ENCODE measurements around the gene APC.

Gene APC

GRCh38 chr5:112787261-112787660 is 49.6 kb downstream of the APC start:
- Mint-ChIP-seq H3K27ac (no peak overlapping the region), H3K36me3 (ENCODE audit: low read depth) (peaks cover 15% of the 10 kb centered on the region), H3K4me1 (ENCODE audit: low read depth) (no peaks in the 10 kb centered on the region), H3K4me3 (no peak overlapping the region), H3K27me3 (no peaks in the 10 kb centered on the region), H3K9me3 (no peaks in the 10 kb centered on the region)

DNA sequence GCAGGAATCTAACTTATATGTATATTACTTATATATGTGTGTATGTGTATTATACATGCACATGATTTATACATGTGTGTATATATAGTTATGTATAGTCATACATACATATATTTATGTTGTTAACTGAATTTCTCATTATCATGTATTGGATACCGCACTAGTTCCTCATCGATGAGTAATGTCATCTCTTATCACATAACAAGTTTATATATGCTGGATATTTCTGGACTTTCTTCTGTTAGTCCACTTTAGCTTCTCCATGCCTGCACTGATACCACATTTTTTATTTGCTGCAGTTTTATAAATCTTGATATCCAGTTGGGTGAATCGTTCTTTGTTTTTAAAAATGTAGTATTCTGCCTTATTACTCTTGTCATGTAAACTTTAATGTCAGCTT is 50.2 kb downstream of the APC start:
- H3K36me3 Mint-ChIP-seq (ENCODE audit: low read depth) = peaks cover 12% of the 10 kb centered on the region
- no peaks in the 10 kb centered on the region for H3K4me1 Mint-ChIP-seq (ENCODE audit: low read depth)

GRCh38 chr5:112793201-112793600 is 55.5 kb downstream of the APC start:
- H3K4me1 Mint-ChIP-seq (ENCODE audit: low read depth) = peaks cover 6% of the 10 kb centered on the region
- no peak overlapping the region for H3K4me3 Mint-ChIP-seq
- no peaks in the 10 kb centered on the region for H3K27me3 Mint-ChIP-seq
- H3K27ac Mint-ChIP-seq = no peak overlapping the region
- no peaks in the 10 kb centered on the region for H3K9me3 Mint-ChIP-seq
- H3K36me3 Mint-ChIP-seq (ENCODE audit: low read depth) = peaks cover 39% of the 10 kb centered on the region

More for the DNA sequence above, 50.2 kb downstream of the APC start:
- no peaks in the 10 kb centered on the region for H3K9me3 Mint-ChIP-seq
- no peaks in the 10 kb centered on the region for H3K27me3 Mint-ChIP-seq
- no peak overlapping the region for H3K4me3 Mint-ChIP-seq
- no peak overlapping the region for H3K27ac Mint-ChIP-seq

GRCh38 chr5:112794410-112794809 is 56.7 kb downstream of the APC start:
- H3K4me1 Mint-ChIP-seq (ENCODE audit: low read depth) = peaks cover 6% of the 10 kb centered on the region
- H3K4me3 Mint-ChIP-seq = no peak overlapping the region
- H3K9me3 Mint-ChIP-seq = no peaks in the 10 kb centered on the region
- no peaks in the 10 kb centered on the region for H3K27me3 Mint-ChIP-seq
- H3K36me3 Mint-ChIP-seq (ENCODE audit: low read depth) = peaks cover 46% of the 10 kb centered on the region
- no peak overlapping the region for H3K27ac Mint-ChIP-seq

- Mint-ChIP-seq H3K27me3 (no peaks in the 10 kb centered on the region), H3K9me3 (no peaks in the 10 kb centered on the region), H3K4me1 (ENCODE audit: low read depth) (peaks cover 6% of the 10 kb centered on the region), H3K36me3 (ENCODE audit: low read depth) (peaks cover 49% of the 10 kb centered on the region), H3K27ac (no peak overlapping the region), H3K4me3 (no peak overlapping the region)
Measured at GRCh38 chr5:112795342-112795741, 57.7 kb downstream of the APC start.

- no peaks in the 10 kb centered on the region for H3K27me3 Mint-ChIP-seq
- no peak overlapping the region for H3K27ac Mint-ChIP-seq
- H3K4me3 Mint-ChIP-seq = no peak overlapping the region
- H3K9me3 Mint-ChIP-seq = no peaks in the 10 kb centered on the region
- peaks cover 6% of the 10 kb centered on the region for H3K4me1 Mint-ChIP-seq (ENCODE audit: low read depth)
- peaks cover 49% of the 10 kb centered on the region for H3K36me3 Mint-ChIP-seq (ENCODE audit: low read depth)
Measured at GRCh38 chr5:112795944-112796678, 58.4 kb downstream of the APC start.

DNA sequence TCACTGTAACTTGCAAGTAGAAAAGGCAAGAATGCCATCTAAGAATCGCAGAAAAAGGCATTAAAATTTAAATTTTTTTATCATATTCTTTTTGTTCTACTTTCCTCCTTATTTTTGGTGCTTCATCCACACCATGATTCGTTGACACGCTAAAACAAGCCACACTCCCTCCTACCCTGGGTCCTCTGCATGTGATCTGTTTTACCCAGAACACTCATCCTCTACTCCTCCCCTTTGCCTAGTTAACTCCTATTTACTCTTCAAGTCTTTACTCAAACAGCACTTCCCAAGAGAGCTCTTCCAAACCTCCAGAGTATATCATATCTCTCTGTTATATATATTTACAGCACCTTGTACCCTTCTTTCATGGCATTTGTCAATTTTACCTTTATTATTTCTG is 62.0 kb downstream of the APC start:
- H3K36me3 Mint-ChIP-seq (ENCODE audit: low read depth) = peaks cover 33% of the 10 kb centered on the region
- H3K27ac Mint-ChIP-seq = no peak overlapping the region
- H3K4me1 Mint-ChIP-seq (ENCODE audit: low read depth) = peaks cover 6% of the 10 kb centered on the region
- no peaks in the 10 kb centered on the region for H3K27me3 Mint-ChIP-seq
- H3K4me3 Mint-ChIP-seq = no peak overlapping the region
- no peaks in the 10 kb centered on the region for H3K9me3 Mint-ChIP-seq

GRCh38 chr5:112800891-112801290 is 63.2 kb downstream of the APC start:
- Mint-ChIP-seq H3K4me1 (ENCODE audit: low read depth) (peaks cover 3% of the 10 kb centered on the region), H3K4me3 (no peak overlapping the region), H3K9me3 (no peaks in the 10 kb centered on the region), H3K36me3 (ENCODE audit: low read depth) (peaks cover 39% of the 10 kb centered on the region), H3K27ac (no peak overlapping the region), H3K27me3 (no peaks in the 10 kb centered on the region)

- peaks cover 28% of the 10 kb centered on the region for H3K36me3 Mint-ChIP-seq (ENCODE audit: low read depth)
Measured at GRCh38 chr5:112811023-112811422, 73.3 kb downstream of the APC start.

DNA sequence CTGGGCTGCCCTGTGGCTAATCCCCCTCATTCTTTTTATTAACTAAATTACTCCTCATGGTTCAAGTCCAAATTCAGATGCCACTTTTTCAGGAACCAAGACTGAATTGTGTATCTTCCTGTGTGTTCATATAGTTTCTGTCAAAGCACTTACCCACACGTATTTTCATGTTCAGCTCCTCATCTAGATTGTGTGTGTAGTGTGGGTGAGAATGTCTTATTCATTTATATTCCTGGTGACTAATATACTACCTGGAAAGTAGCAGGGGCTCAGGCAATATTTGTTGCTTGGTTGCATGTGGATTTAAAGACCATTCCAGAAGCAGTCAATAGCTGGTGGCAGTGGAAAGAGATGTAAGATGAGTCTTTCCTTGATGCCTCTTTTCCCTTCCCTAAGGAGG is 74.9 kb downstream of the APC start:
- H3K4me1 Mint-ChIP-seq (ENCODE audit: low read depth) = peaks cover 5% of the 10 kb centered on the region
- H3K4me3 Mint-ChIP-seq = no peak overlapping the region
- no peaks in the 10 kb centered on the region for H3K9me3 Mint-ChIP-seq
- no peaks in the 10 kb centered on the region for H3K27me3 Mint-ChIP-seq
- H3K27ac Mint-ChIP-seq = peak overlapping the region; percentile 1
- peaks cover 28% of the 10 kb centered on the region for H3K36me3 Mint-ChIP-seq (ENCODE audit: low read depth)

More at GRCh38 chr5:112811023-112811422, 73.3 kb downstream of the APC start:
- Mint-ChIP-seq H3K27me3 (no peaks in the 10 kb centered on the region), H3K27ac (no peak overlapping the region), H3K9me3 (no peaks in the 10 kb centered on the region), H3K4me1 (ENCODE audit: low read depth) (peaks cover 5% of the 10 kb centered on the region), H3K4me3 (no peak overlapping the region)

GRCh38 chr5:112820246-112820645 is 82.6 kb downstream of the APC start:
- Mint-ChIP-seq H3K36me3 (ENCODE audit: low read depth) (peaks cover 34% of the 10 kb centered on the region), H3K4me1 (ENCODE audit: low read depth) (no peaks in the 10 kb centered on the region), H3K27me3 (no peaks in the 10 kb centered on the region), H3K27ac (no peak overlapping the region), H3K4me3 (no peak overlapping the region), H3K9me3 (no peaks in the 10 kb centered on the region)

DNA sequence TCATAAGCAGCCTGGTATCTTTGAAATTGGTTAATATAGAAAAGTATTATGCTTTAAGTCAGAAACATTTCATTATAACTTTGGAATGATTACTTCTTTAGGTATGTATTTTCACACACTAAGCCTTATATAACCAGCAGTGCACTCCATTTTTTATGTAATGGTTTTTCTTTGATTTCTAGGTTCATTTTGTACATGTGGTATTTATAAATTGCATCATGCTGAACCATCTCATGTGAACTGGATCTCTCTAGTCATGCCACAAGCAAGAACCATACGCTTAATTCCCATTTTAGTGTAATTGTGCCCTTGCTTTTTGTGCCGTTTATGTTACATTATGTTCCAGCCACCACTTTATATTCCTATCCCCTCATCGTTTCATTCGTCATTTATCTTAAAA is 84.8 kb downstream of the APC start:
- Mint-ChIP-seq H3K36me3 (ENCODE audit: low read depth) (peaks cover 34% of the 10 kb centered on the region), H3K27ac (peak overlapping the region; percentile 14)

DNA sequence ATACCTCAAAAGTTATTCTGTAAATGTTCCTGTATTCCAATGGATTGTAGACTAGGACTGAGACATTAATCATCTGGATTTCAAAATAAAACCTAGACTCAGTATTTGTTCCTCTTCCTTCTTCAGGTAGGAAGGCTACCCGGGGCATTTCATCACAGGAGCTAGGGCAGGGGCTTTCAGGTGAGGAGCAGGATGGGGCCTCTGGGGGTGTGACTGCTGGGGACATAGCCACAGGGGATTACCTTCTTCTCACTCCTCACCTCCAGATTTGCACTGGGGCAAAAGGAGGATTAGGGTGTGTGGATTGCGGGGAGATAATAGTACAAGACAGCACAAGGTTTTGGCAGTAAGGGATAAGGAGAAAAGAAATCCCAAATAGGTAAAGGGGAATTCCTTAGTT is 85.5 kb downstream of the APC start:
- H3K27me3 Mint-ChIP-seq = no peaks in the 10 kb centered on the region
- H3K4me3 Mint-ChIP-seq = no peak overlapping the region
- peaks cover 36% of the 10 kb centered on the region for H3K36me3 Mint-ChIP-seq (ENCODE audit: low read depth)
- no peaks in the 10 kb centered on the region for H3K9me3 Mint-ChIP-seq
- no peaks in the 10 kb centered on the region for H3K4me1 Mint-ChIP-seq (ENCODE audit: low read depth)
- H3K27ac Mint-ChIP-seq = no peak overlapping the region

More for the DNA sequence above, 84.8 kb downstream of the APC start:
- H3K4me3 Mint-ChIP-seq = no peak overlapping the region
- no peaks in the 10 kb centered on the region for H3K4me1 Mint-ChIP-seq (ENCODE audit: low read depth)
- no peaks in the 10 kb centered on the region for H3K9me3 Mint-ChIP-seq
- no peaks in the 10 kb centered on the region for H3K27me3 Mint-ChIP-seq

- H3K36me3 Mint-ChIP-seq (ENCODE audit: low read depth) = peaks cover 39% of the 10 kb centered on the region
Measured at GRCh38 chr5:112823656-112824055, 86.0 kb downstream of the APC start.

GRCh38 chr5:112824197-112824596 is 86.5 kb downstream of the APC start:
- H3K9me3 Mint-ChIP-seq = no peaks in the 10 kb centered on the region
- H3K36me3 Mint-ChIP-seq (ENCODE audit: low read depth) = peaks cover 38% of the 10 kb centered on the region
- no peak overlapping the region for H3K4me3 Mint-ChIP-seq
- no peak overlapping the region for H3K27ac Mint-ChIP-seq
- H3K4me1 Mint-ChIP-seq (ENCODE audit: low read depth) = no peaks in the 10 kb centered on the region
- H3K27me3 Mint-ChIP-seq = no peaks in the 10 kb centered on the region

More at GRCh38 chr5:112823656-112824055, 86.0 kb downstream of the APC start:
- no peaks in the 10 kb centered on the region for H3K27me3 Mint-ChIP-seq
- H3K4me3 Mint-ChIP-seq = no peak overlapping the region
- no peaks in the 10 kb centered on the region for H3K9me3 Mint-ChIP-seq
- H3K27ac Mint-ChIP-seq = no peak overlapping the region
- H3K4me1 Mint-ChIP-seq (ENCODE audit: low read depth) = no peaks in the 10 kb centered on the region

- Mint-ChIP-seq H3K9me3 (no peaks in the 10 kb centered on the region), H3K27ac (no peak overlapping the region), H3K27me3 (no peaks in the 10 kb centered on the region), H3K4me3 (no peak overlapping the region), H3K4me1 (ENCODE audit: low read depth) (no peaks in the 10 kb centered on the region), H3K36me3 (ENCODE audit: low read depth) (peaks cover 26% of the 10 kb centered on the region)
Measured at GRCh38 chr5:112830378-112830777, 92.7 kb downstream of the APC start.

Measured in stimulated activated naive CD8-positive, alpha-beta T cell treated with anti-CD3 and anti-CD28 coated beads, Interleukin-15, Interleukin-2, amounts not matched to agents 100 ng/mL and 50 ng/mL, for 24 hours (primary cell).